Mesenchymal stem cell (in vitro differentiated cells and primary cell): ENCODE data around the gene ARHGAP24.
A peak's percentile ranks its signal among the peaks of the same experiment; 100 is the strongest.

Source experiments
- DNase-seq: peaks from one replicate; pipeline ENCODE4 v3.0.0-alpha.2; 2013
- H2AFZ ChIP-seq: one replicate; pipeline ENCODE4 v1.6.1; 2013; ENCODE audit warnings: low read depth, mild to moderate bottlenecking, control low read depth, inconsistent platforms, low read length, moderate library complexity
- H2AK5ac ChIP-seq: 2 replicates; pipeline ENCODE4 v1.6.1; 2013; ENCODE audit warnings: low read length, moderate library complexity, mild to moderate bottlenecking, inconsistent platforms; ENCODE audit not compliant: severe bottlenecking
- H2BK120ac ChIP-seq: one replicate; pipeline ENCODE4 v1.6.1; 2013; ENCODE audit warnings: low read depth, mild to moderate bottlenecking, inconsistent platforms, low read length, moderate library complexity
- H2BK12ac ChIP-seq, 2 experiments: one replicate each; pipeline ENCODE4 v1.6.1; 2013; ENCODE audit warnings: inconsistent platforms in 2 of 2, low read length in 2 of 2, mild to moderate bottlenecking in 2 of 2, moderate library complexity in 2 of 2, control low read depth in 1 of 2
- H2BK15ac ChIP-seq: one replicate; pipeline ENCODE4 v1.6.1; 2013; ENCODE audit warnings: mild to moderate bottlenecking, low read depth, inconsistent platforms; ENCODE audit not compliant: poor library complexity, severe bottlenecking
- H2BK5ac ChIP-seq: 2 replicates; pipeline ENCODE4 v1.6.1; 2013; ENCODE audit warnings: low read depth, mild to moderate bottlenecking, low read length, control low read depth, inconsistent platforms; ENCODE audit not compliant: poor library complexity, severe bottlenecking
- H3K14ac ChIP-seq, 2 experiments: one replicate each; pipeline ENCODE4 v1.6.1; 2013; ENCODE audit warnings: inconsistent platforms in 2 of 2, low read length in 2 of 2, control low read depth in 1 of 2, mild to moderate bottlenecking in 1 of 2, moderate library complexity in 1 of 2
- H3K18ac ChIP-seq, 2 experiments: one replicate each; pipeline ENCODE4 v1.6.1; 2013; ENCODE audit warnings: inconsistent platforms in 2 of 2, low read length in 2 of 2, control low read depth in 1 of 2, low read depth in 1 of 2, mild to moderate bottlenecking in 1 of 2
- H3K23ac ChIP-seq, 2 experiments: one replicate each; pipeline ENCODE4 v1.6.1; 2013; ENCODE audit warnings: inconsistent platforms in 2 of 2, low read length in 2 of 2, mild to moderate bottlenecking in 2 of 2, moderate library complexity in 2 of 2, control low read depth in 1 of 2
- H3K27ac ChIP-seq: 2 replicates; pipeline ENCODE4 v1.5.1; 2013; ENCODE audit warnings: mild to moderate bottlenecking, moderate library complexity, low read length, control low read depth, inconsistent platforms; ENCODE audit not compliant: poor library complexity, severe bottlenecking
- H3K27me3 ChIP-seq, 2 experiments: 2 replicates each; pipeline versions ENCODE4 v1.6.1 to v1.7.0; 2013; ENCODE audit warnings: low read length in 2 of 2, mild to moderate bottlenecking in 2 of 2, moderate library complexity in 2 of 2, control low read depth in 1 of 2, inconsistent platforms in 1 of 2; ENCODE audit not compliant: control insufficient read depth in 1 of 2, insufficient read depth in 1 of 2
- H3K36me3 ChIP-seq, 2 experiments: 2 replicates each; pipeline versions ENCODE4 v1.6.1 to v1.7.0; 2013; ENCODE audit warnings: low read length in 2 of 2, control low read depth in 1 of 2, inconsistent platforms in 1 of 2, low read depth in 1 of 2, mild to moderate bottlenecking in 1 of 2; ENCODE audit not compliant: insufficient read depth in 2 of 2, control insufficient read depth in 1 of 2
- H3K4ac ChIP-seq, 2 experiments: one replicate each; pipeline ENCODE4 v1.6.1; 2013; ENCODE audit warnings: inconsistent platforms in 2 of 2, low read length in 2 of 2, mild to moderate bottlenecking in 2 of 2, moderate library complexity in 2 of 2, control low read depth in 1 of 2, low read depth in 1 of 2
- H3K4me1 ChIP-seq: 2 replicates; pipeline ENCODE4 v1.6.1; 2013; ENCODE audit warnings: low read depth, low read length, control low read depth; ENCODE audit not compliant: control insufficient read depth, insufficient read depth
- H3K4me2 ChIP-seq: 2 replicates; pipeline ENCODE4 v1.6.1; 2013; ENCODE audit warnings: low read length, mild to moderate bottlenecking, inconsistent platforms; ENCODE audit not compliant: poor library complexity, severe bottlenecking
- H3K4me3 ChIP-seq, 2 experiments: 2 replicates each; pipeline versions ENCODE4 v1.5.1 to v1.7.0; 2013; ENCODE audit warnings: low read length in 2 of 2, mild to moderate bottlenecking in 2 of 2, control low read depth in 1 of 2, low read depth in 1 of 2; ENCODE audit not compliant: insufficient read depth in 1 of 2
- H3K79me1 ChIP-seq: replicated peaks from 2 replicates; pipeline ENCODE4 v1.6.1; 2013; ENCODE audit warnings: mild to moderate bottlenecking, control low read depth, low read length, inconsistent platforms; ENCODE audit not compliant: poor library complexity, severe bottlenecking
- H3K9ac ChIP-seq: 2 replicates; pipeline ENCODE4 v1.7.0; 2013; ENCODE audit warnings: mild to moderate bottlenecking, low read length, moderate library complexity
- H3K9me3 ChIP-seq: 2 replicates; pipeline ENCODE4 v1.7.0; 2013; ENCODE audit warnings: mild to moderate bottlenecking, low read length; ENCODE audit not compliant: control insufficient read depth
- H4K8ac ChIP-seq: one replicate; pipeline ENCODE4 v1.6.1; 2013; ENCODE audit warnings: inconsistent platforms, mild to moderate bottlenecking, low read length, moderate library complexity
- H4K91ac ChIP-seq: one replicate; pipeline ENCODE4 v1.6.1; 2013; ENCODE audit warnings: mild to moderate bottlenecking, low read length, inconsistent platforms
- WGBS: methylation state at CpG from one replicate; pipeline ENCODE4 v1.1.7; 2013; ENCODE audit warnings: mixed read lengths; 5-methylcytosine and 5-hydroxymethylcytosine counted together

The ARHGAP24 gene

GRCh38 chr4:85548116-85548515 is 73.2 kb downstream of the ARHGAP24 start:
- peak; percentile 31 for DNase-seq
- H3K23ac ChIP-seq: no peak overlapping the region
- H3K4me1 ChIP-seq: no peaks in the 10 kb centered on the region
- no peak overlapping the region for H3K27ac ChIP-seq
- no peak overlapping the region for H2AK5ac ChIP-seq
- H2BK12ac ChIP-seq: no peak overlapping the region
- H2AFZ ChIP-seq: no peak overlapping the region
- H4K91ac ChIP-seq: no peak overlapping the region
- H3K4me3 ChIP-seq: no peak overlapping the region
- no peaks in the 10 kb centered on the region for H3K79me1 ChIP-seq
- no peak overlapping the region for H2BK120ac ChIP-seq
- no peak overlapping the region for H3K14ac ChIP-seq
- WGBS: no CpG with 5 or more reads among the region's 2 CpGs
- no peak overlapping the region for H2BK15ac ChIP-seq
- peaks cover 0 to 7% of the 10 kb centered on the region in 2 experiments for H3K36me3 ChIP-seq
- H3K9me3 ChIP-seq: peaks cover 12% of the 10 kb centered on the region
- H3K9ac ChIP-seq: no peak overlapping the region
- H3K4me2 ChIP-seq: no peak overlapping the region
- no peak overlapping the region for H4K8ac ChIP-seq
- H3K4ac ChIP-seq: no peak overlapping the region
- no peak overlapping the region for H2BK5ac ChIP-seq
- H3K18ac ChIP-seq: no peak overlapping the region
- no peaks in the 10 kb centered on the region for H3K27me3 ChIP-seq

- whole genome bisulfite sequencing: no CpG with 5 or more reads among the region's 2 CpGs
- Histone ChIP-seq H2AK5ac (no peak overlapping the region), H3K4me2 (no peak overlapping the region), H4K8ac (no peak overlapping the region), H3K9ac (no peak overlapping the region), H3K36me3 (peaks cover 0 to 10% of the 10 kb centered on the region in 2 experiments), H3K9me3 (peaks cover 16% of the 10 kb centered on the region), H3K79me1 (no peaks in the 10 kb centered on the region), H3K4me1 (no peaks in the 10 kb centered on the region), H2BK15ac (no peak overlapping the region), H2BK12ac (no peak overlapping the region), H3K4me3 (no peak overlapping the region), H3K4ac (no peak overlapping the region), H3K14ac (no peak overlapping the region), H2BK120ac (no peak overlapping the region), H3K18ac (no peak overlapping the region), H2BK5ac (no peak overlapping the region), H3K23ac (no peak overlapping the region), H3K27ac (no peak overlapping the region), H4K91ac (no peak overlapping the region), H3K27me3 (no peaks in the 10 kb centered on the region), H2AFZ (no peak overlapping the region)
- peak; percentile 85 for DNase-seq
Observed at GRCh38 chr4:85548841-85549240, 73.9 kb downstream of the ARHGAP24 start.

- peak overlapping the region in 1 of 2 experiments; percentile 48 for H3K18ac ChIP-seq
- H4K8ac ChIP-seq: no peak overlapping the region
- no peak overlapping the region for H2AK5ac ChIP-seq
- H3K79me1 ChIP-seq: no peaks in the 10 kb centered on the region
- no peak overlapping the region for H2BK5ac ChIP-seq
- peak overlapping the region in 1 of 2 experiments; percentile 11 for H3K14ac ChIP-seq
- H3K27ac ChIP-seq: no peak overlapping the region
- 100% methylated on average over 1 of the region's 1 CpG for WGBS
- no peak overlapping the region for H3K4me3 ChIP-seq
- H4K91ac ChIP-seq: no peak overlapping the region
- H3K9me3 ChIP-seq: peaks cover 21% of the 10 kb centered on the region
- no peak overlapping the region for H3K4me2 ChIP-seq
- H3K4me1 ChIP-seq: no peaks in the 10 kb centered on the region
- no peak overlapping the region for H2BK120ac ChIP-seq
- H3K4ac ChIP-seq: peak overlapping the region in 1 of 2 experiments; percentile 13
- no peaks in the 10 kb centered on the region for H3K27me3 ChIP-seq
- no peak overlapping the region for H2BK15ac ChIP-seq
- no peak overlapping the region for H2BK12ac ChIP-seq
- DNase-seq: no peak
- H2AFZ ChIP-seq: no peak overlapping the region
- peaks cover 0 to 3% of the 10 kb centered on the region in 2 experiments for H3K36me3 ChIP-seq
- peak overlapping the region; percentile 30 for H3K9ac ChIP-seq
- H3K23ac ChIP-seq: no peak overlapping the region
Observed at GRCh38 chr4:85555206-85555605, 80.3 kb downstream of the ARHGAP24 start.

GRCh38 chr4:85556283-85556682 is 81.3 kb downstream of the ARHGAP24 start:
- H3K36me3 ChIP-seq: peaks cover 0 to 3% of the 10 kb centered on the region in 2 experiments
- no peak overlapping the region for H3K9ac ChIP-seq
- no peak overlapping the region for H3K14ac ChIP-seq
- no peaks in the 10 kb centered on the region for H3K27me3 ChIP-seq
- H4K8ac ChIP-seq: no peak overlapping the region
- H2AK5ac ChIP-seq: no peak overlapping the region
- no peaks in the 10 kb centered on the region for H3K4me1 ChIP-seq
- no peak overlapping the region for H3K23ac ChIP-seq
- WGBS: 83% methylated on average over 4 of the region's 4 CpGs
- DNase-seq: no peak
- peak overlapping the region in 1 of 2 experiments; percentile 6 for H2BK12ac ChIP-seq
- H3K79me1 ChIP-seq: no peaks in the 10 kb centered on the region
- no peak overlapping the region for H3K4me3 ChIP-seq
- H3K4ac ChIP-seq: no peak overlapping the region
- peak overlapping the region; percentile 69 for H2BK15ac ChIP-seq
- H3K18ac ChIP-seq: peak overlapping the region in 1 of 2 experiments; percentile 54
- no peak overlapping the region for H3K27ac ChIP-seq
- no peak overlapping the region for H2BK5ac ChIP-seq
- H4K91ac ChIP-seq: no peak overlapping the region
- H2BK120ac ChIP-seq: no peak overlapping the region
- H3K4me2 ChIP-seq: no peak overlapping the region
- H3K9me3 ChIP-seq: peaks cover 21% of the 10 kb centered on the region
- H2AFZ ChIP-seq: no peak overlapping the region
